Esophagus muscularis mucosa (tissue), 3 donors: ENCODE measurements around the gene AS3MT.

ENCODE experiments used
- POLR2AphosphoS5 ChIP-seq, 2 donors: sonication (generic); formaldehyde crosslinking; IDR thresholded peaks; one replicate each; pipeline ENCODE4 v1.6.1; 2017; ENCODE audit warnings: antibody characterized with exemption in 2 of 2
- TF ChIP-seq, protein P1 (sequence below), 3 experiments: fragments of 200-600 bp in 2 of 3; fragments of 450-650 bp in 1 of 3; sonication (generic) in 2 of 3; IDR thresholded peaks; one replicate each; pipeline ENCODE4 v1.5.1; 2017 to 2019; ENCODE audit warnings: antibody characterized with exemption in 3 of 3, mild to moderate bottlenecking in 2 of 3, moderate library complexity in 1 of 3

DNA sequence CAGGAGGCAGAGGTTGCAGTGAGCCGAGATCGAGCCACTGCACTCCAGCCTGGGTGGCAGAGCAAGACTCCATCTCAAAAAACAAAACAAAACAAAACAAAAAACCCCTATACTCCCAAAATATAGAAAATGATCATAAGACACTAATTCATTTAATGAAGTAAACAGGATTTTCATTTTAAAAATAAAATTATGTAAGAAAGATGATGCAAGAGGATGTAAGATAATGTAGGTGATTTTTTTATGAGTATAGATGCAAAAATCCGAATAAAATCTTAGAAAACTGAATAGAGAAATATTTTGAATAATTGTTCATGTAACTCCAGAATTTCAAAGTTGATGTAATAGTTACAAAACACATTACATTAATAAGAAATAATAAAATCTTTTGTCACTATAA is 3.6 kb upstream of the AS3MT start:
- TF ChIP-seq, protein P1, sequence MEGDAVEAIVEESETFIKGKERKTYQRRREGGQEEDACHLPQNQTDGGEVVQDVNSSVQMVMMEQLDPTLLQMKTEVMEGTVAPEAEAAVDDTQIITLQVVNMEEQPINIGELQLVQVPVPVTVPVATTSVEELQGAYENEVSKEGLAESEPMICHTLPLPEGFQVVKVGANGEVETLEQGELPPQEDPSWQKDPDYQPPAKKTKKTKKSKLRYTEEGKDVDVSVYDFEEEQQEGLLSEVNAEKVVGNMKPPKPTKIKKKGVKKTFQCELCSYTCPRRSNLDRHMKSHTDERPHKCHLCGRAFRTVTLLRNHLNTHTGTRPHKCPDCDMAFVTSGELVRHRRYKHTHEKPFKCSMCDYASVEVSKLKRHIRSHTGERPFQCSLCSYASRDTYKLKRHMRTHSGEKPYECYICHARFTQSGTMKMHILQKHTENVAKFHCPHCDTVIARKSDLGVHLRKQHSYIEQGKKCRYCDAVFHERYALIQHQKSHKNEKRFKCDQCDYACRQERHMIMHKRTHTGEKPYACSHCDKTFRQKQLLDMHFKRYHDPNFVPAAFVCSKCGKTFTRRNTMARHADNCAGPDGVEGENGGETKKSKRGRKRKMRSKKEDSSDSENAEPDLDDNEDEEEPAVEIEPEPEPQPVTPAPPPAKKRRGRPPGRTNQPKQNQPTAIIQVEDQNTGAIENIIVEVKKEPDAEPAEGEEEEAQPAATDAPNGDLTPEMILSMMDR (IDR thresholded peaks at IDR 0.05) = no peak
- no peak for TF ChIP-seq POLR2AphosphoS5 (IDR thresholded peaks at IDR 0.05)
